ENCODE measurements around the gene LRP5.
"Not testable (repeated sequence)": the region's sequence is repeated elsewhere in the genome, so short reads cannot be mapped to it uniquely, and the experiment has no call there.

The LRP5 gene

DNA sequence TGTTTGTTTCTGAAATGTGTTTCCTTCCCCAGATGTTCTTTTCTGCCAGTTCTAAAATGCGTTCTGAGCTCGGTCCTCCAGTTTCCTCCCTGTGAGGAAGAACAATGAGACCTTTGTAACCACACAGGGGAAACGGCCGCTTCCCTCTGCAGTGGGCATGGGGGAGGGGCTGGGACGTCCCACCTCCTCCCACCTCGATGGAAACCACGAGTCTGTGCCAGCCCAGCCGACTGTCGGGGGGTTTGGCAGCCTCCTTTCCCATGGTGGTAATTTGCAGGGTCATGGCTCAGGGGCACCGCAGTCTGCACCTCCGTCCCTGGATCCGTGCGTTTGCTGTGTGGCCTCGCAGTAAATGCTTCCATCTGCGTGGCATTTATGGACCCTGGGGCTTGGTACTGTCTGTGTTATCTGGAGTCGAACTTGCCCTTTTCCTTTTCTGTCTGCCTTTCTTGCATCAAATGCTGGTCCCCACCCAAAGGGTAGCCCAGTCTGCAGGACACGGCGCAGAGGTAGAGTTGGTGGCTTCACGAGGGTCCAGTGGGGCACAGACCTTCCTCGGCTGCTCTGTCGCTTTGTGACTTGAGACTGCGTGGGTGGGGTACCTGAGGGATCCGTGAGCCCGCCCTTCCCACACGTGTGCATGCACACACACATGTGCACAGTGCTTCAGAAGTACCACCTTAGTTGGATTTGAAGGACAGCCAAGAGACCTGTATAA, 16.1 kb downstream of the LRP5 start:
- FAIRE-seq: peak; percentile 53
- peak; percentile 87 for DNase-seq (ENCODE audit: low spot score)

DNA sequence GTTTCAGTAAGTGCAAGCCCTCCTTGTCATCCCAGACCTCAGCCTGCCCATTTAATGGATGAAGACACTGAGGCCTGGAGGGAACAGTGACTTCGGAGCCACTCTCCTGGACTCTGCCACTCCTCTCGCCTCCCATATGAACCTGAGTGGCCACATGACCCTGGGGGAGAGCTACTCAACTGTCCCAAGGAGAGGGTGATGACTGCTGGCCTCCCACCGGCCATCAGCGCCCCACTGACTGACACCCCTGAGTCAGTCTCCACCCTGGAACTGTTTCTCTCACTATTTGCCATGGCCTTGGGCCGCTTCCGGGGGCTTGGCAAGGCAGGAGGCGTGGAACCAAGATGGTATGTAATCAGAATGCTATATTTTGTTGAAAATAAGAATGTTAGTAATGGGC, 17.1 kb downstream of the LRP5 start:
- DNase-seq (ENCODE audit: low spot score) (no peak), FAIRE-seq (no peak)

DNA sequence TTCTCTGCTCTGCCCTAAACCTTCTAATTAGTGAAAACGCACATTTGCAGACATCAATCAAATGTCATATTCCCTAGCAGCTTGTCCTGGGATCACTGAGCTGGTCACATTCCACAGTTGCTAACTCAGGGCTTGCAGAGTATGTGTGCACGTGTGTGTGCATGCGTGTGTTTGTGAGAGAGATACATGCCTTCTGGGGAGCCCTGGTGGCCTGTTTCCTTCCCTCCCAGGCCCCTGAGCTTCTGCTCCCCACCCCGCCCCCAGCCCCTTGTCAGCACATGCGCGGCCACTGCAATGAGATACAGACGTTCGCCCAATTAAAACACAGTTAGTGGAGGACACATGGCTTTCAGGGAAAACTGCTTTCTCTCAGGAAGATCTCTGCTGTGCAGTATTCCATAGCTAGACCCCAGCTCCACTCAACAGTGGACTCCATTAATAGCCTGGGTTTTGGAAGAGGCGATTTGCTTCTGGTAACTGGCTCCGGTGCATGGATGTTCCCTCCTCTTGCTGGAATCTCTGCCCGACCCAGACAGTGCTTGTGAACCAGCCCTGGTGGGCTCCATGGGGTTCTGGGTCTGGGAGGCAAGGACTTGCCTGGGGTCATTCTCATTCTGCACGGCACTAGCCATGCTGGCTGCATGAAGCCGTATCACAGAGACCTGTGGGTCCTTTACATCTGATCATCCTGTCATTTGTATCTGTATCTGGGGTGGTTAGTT, 17.7 kb downstream of the LRP5 start:
- FAIRE-seq: no peak
- DNase-seq (ENCODE audit: low spot score): no peak

DNA sequence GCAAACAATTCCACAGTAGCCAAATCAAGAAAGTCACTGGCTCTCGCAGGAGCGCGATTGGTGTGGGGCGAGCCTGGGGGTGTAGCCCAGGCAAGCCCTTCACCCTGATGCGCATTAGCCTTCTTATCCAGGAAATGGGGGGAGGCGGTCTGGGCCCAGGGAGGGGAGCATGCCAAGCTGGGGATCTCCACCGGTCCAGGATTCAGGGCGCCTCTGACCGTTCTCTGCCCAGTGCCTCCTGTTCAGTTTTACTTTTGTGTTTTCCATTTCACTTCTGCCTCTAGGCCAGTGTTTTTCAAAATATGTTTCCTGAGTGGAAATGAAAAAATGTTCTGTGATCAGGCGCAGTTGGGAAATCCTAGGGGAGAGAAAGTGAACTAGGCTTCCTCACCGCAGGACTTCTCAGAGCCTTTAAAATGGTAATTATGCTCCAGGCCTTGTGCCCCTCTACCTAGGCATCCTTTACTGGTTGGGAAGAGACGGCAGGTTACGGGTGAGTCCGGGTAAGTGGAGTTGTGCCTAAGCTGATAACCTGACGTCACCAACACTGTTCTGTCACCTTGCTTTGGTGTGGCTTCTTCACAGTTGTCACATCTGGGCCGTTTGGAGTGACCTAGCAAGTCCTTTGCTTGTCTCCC, 18.4 kb downstream of the LRP5 start:
- DNase-seq (ENCODE audit: low spot score) (no peak), FAIRE-seq (no peak)

DNA sequence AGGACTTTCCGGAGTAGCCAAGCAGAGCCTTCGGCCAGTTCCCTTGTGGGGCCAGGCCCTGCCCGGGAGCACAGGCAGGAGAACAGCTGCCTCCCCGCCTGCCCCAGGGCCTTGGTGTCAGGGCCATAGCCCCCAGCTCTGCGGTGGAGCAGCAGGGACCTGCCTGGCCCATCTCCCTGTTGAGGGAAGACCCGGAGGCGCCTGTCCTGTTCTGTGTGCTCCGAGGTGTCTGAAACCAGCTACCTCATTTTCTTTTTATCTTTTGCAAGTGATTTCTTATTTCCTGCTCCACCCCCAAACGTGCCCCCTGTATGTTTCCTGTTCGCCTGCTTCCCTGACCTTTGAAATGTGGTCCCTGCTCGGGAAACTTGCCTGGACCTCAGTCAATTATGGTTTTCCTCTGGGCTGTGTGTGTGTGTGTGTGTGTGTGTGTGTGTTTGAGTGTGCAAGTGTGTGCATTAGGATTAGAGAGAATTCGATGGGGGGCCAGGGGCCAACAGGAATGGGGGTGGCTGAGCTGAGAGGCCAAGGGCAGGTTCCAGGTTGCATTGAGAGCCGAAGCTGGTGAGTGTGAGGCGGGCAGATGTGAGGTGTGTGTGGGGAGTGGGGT, 19.1 kb downstream of the LRP5 start:
- no peak for FAIRE-seq

DNA sequence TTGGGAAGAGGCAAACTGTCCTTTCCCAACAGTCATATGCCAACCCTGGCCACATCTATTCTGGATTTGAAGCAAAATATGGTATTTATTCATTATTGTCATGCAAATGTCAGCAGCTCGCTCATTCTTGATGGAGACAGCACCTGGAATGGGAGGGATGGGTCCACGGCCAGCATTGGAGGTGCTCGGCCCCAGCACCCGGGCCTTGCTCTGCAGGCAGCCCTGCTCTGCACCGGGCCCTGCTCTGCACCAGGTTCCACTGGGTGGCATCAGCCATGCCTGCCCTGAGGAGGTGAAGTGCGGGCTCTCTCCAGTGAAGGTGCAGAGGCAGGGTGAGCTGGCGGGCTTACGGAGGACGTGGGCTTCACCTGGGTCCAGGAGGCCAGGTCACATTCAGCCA, 19.8 kb downstream of the LRP5 start:
- DNase-seq (ENCODE audit: low spot score) (no peak), FAIRE-seq (no peak)

More for the DNA sequence above, 19.1 kb downstream of the LRP5 start:
- no peak for DNase-seq (ENCODE audit: low spot score)

DNA sequence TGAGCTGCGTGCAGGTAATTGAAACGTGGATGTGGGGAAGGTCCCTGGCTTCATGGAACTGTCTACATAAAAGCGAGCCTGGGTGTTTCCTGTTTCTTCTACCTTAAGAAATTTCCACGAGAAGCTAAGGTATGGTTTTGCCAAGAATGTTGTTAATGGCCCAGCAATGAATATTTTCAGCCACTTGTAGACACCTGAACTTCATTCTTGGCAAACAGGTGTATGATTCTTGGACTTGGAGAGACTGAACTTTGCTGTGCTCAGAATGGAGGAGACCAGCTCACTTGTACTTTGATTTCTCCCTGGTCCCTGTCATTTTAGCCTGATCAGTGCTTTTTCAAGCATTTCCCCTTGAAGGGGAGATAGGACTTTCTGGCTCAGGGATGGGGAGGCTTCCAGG, 20.8 kb downstream of the LRP5 start:
- FAIRE-seq: no peak
- no peak for DNase-seq (ENCODE audit: low spot score)

DNA sequence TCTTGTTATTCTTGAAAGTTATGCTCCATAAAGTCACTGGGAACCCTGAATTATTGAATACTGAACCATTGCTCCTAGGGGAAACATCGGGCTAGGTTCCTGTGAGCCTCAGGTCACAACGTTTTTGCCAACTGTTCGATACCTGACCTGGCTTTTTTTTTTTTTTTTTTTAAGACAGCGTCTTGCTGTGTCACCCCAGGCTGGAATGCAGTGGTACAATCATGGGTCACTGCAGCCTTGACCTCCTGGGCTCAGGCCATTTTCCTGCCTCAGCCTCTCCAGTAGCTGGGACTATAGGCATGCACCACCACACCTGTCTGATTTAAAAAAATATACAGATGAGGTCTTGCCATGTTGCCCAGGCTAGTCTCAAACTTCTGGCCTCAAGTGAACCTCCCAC, 22.5 kb downstream of the LRP5 start:
- no peak for FAIRE-seq
- no peak for DNase-seq (ENCODE audit: low spot score)

DNA sequence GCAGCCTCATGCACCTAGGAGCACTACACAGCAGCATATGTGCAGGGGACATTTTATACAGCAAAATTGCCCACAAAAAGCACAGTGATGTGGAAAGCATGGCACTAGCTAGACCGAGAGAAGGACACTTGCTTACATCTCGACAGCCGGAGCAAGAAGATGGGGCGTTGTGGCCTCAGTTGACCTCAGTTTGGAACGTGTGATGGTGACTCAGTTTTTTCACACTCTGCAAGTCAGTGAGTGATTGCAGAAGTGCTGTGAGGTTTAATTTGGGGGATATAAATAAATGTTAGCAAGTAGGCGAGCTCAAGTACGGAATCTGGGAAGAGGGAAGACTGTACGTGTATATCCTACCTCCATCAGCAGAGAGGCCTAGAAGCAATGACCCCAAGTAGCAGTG, 23.3 kb downstream of the LRP5 start:
- DNase-seq (ENCODE audit: low spot score) (no peak), FAIRE-seq (no peak)

DNA sequence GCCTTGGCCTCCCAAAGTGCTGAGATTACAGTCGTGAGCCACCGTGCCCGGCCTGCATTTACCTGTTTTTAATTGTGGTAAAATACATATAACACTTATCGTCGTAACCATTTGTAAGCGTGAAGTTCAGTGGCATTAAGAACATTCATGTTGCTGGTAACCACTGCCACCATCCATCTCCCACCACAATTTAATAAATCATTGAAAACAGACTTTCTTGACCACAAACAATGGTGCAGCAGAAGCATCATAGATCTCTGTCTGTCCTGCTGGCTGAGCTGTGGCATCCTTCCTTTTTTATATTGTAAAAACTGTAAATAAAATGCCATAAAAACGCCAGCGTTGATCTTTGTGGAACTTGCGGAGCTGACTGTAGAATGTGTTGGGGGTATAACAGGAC, 24.3 kb downstream of the LRP5 start:
- FAIRE-seq: no peak
- no peak for DNase-seq (ENCODE audit: low spot score)

DNA sequence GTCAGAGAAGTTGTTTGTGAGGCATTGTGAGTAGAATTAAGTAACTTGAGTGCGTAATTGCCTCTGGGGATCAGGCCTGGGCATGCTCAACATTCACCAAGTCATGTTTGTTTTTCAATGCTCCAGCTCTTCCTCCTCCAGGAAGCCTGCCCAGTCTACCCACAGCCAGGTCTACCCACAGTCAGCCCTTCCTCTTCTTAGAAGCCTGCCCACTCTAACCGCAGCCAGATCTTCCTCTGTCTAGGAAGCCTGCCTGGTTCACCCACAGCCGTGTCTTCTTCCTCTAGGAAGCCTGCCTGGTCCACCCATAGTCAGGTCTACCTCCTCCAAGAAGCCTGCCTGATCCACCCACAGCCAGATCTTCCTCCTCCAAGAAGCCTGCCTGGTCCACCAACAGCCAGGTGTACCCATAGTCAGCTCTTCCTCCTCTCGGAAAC, 25.0 kb downstream of the LRP5 start:
- DNase-seq (ENCODE audit: low spot score) (no peak), FAIRE-seq (no peak)

DNA sequence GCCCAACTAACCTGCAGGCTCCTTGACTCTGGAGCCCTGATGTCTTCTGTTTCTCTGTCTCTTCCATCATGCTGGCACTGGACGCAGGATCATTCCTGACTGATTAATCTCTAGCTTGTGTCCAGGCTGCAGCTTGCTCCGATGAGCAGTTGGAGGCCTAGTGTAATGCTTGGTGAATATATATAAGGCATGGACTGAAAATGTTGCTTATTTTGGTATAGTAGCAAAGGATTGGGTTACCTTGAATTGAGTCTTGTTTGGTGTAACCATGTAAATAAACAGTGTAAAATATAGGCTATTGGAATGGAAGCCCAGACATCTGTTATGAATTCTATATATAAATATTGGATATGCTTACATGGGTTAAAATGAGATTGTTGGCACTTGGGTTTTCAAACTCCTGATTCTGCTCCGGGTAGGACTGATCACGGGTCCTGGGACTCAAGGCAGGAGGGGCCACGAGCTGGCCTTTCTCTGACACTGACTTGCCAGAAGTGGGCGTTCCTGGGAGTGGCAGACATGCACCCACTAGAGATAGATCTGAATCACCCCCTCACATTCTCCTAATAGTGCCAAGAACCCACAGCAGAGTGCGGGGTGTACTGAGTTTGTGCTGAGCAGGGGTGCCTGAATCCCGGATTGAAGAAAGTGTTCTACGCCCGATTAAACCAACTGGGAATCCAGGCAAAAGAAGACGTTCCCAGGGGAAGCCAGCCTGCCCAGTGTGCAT, 25.8 kb downstream of the LRP5 start:
- no peak for FAIRE-seq
- no peak for DNase-seq (ENCODE audit: low spot score)

DNA sequence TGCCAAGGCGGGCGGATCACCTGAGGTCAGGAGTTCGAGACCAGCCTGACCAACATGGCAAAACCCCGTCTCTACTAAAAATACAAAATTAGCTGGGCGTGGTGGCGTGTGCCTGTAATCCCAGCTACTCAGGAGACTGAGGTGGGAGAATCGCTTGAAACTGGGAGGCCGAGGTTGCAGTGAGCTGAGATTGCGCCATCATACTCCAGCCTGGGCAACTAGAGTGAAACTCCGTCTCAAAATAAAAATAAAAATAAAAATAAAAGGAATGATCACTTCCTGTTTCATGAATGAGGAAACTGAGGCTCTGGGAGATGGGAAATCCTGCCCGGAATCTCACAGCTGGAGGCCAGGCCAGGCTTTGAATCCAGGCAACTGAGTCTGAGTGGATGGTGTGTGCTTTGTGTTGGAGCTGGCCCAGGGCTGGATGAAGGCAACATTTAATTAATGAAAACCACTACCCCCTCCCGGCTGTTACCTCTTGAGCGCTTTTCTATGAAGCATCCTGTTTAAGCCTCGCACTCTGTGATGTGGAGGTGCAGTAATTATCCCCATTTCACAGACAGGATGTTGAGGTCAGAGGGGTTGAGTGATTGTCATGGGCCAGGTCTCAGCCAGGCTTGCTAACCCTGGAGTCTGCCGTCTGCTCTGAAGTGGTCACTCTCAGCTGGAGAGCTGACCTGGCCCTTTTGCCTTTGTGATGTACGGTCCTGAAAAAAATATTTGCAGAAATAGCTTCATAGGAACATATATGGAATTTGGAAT, 27.8 kb downstream of the LRP5 start:
- FAIRE-seq (no peak), DNase-seq (ENCODE audit: low spot score) (no peak)

DNA sequence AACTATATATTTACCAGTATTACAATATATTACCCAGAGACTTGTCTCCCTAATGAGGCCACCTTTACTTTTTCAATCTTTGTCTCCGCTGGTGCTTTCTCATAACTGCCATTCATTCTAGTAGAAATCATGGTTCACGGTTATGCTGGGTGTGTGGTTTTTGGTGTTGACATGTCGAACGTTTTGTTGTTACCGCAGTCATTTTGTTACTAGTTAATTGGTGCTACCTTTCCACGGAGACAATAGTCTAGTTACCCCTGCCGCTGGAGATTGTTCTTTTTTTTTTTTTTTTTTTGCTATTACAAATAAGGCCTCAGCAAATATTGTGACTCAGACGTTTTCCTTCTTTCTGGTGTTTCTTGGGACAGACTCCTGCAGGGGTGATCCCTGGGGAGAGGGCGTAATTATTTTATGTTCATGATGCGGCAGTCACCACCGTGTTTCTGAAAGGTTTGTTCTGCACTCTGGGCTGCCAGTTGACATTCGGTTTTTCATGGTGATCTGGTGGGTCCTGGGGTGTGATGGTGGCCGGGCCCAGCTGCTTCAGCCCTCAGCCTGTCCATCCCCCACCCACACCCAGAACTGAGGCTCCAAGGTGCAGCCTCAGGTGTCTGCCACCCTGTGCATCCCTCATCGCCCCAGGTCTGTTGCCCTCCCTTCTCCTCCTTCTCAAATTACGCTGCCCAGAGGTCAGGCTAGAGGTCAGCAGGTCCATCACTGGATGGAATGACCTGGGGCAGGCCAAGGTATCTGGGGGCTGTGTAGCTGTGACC, 28.6 kb downstream of the LRP5 start:
- FAIRE-seq: no peak
- DNase-seq (ENCODE audit: low spot score): no peak

DNA sequence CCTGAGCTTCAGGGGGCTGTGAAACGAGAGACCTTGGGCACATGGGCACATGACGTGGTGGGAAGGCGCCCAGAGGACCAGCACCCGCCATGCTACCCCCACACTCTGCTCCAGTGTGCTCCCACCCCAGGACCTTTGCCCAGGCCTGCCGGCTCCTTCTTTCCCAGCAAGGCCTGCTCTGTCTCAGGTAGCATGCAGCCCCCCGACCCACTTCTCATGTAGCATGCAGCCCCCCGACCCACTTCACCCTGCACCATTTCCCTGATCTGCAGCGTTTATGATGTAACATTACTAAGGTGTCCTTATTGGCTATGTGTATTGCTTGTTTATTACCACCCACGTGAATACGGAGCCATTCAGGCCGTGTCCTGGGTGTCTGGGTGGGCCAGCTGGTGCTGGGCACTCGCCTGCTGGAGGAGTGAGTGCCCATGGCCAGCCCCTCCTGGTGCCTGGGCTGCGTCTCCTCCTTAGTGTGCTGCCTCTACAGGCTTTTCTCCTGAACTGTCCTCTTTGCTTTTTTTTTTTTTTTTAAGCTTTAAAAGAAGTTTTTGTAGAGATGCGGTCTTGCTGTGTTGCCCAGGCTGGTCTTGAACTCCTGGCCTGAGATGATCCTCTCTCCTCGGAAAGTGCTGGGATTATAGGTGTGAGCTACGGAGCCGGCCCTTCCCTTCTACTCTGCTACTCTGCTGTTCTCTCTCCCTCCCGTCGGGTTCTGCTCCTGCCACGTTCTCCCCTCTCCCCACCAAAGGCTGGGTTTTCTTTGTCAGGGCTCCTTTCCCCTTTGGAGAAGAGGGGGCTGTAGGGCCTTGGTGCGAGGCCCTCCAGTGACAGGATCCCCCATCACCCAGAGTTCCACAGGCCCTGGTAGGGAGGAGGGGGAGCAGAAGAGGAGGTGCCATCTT, 29.4 kb downstream of the LRP5 start:
- DNase-seq (ENCODE audit: low spot score) (no peak), FAIRE-seq (no peak)

DNA sequence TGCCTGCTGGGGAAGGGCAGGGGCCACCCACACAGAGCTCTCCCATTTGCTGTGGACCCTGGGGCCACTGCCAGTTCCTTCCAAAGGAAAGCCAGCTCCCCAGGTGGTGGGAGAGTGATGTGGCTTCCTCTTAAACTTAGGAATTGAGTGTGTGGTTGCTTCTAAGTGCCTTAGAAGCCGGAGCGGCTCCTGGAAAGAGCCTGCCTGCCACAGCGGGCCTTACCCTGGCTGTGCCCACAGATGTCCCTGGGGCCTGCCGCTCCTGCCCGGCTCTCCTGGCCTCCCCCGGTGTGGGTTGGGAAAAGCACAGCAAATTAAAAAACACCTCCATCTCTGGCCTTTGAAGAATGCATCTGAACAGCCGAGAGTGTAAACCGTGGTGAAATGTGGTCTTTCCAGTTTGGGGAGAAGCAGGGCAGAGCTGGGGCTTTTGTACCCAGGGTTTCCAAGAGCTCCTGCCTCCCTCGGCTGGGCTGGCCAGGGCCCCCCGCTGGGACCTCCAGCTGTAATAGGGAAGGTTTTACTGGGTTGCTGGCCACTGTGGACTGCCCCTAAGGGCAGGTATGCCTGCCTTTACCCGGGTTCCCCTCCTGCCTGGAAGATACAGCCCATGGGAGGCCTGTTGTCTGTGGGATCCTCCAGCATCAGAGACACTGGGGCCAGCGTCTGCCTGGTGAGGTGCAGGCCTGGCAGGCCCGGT, 30.2 kb downstream of the LRP5 start:
- no peak for DNase-seq (ENCODE audit: low spot score)
- FAIRE-seq: no peak

DNA sequence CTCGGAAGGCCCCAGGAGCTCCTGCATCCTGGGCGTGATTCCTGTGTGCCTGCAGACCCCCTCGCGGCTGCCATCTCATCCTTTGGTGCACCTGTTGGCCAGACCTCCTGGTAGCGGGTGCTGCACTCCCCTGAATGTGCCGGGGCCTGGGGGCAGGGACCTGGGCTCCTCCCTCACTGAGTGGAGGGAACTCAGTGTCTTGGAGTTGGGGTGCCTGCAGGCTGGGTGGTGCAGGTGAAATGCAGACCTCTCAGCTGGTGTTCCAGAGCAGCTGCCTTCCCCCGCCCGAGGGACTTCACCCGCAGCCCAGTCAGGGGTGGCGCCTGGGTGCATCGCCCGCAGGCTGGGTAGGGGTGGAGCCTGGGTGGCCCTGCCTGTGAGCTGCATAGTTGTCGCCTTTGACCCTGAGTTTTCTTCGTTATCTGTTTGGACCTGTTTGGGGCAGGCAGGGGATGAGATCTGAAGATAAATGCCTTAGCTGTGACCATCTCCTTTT, 31.4 kb downstream of the LRP5 start:
- no peak for DNase-seq (ENCODE audit: low spot score)
- FAIRE-seq: no peak

DNA sequence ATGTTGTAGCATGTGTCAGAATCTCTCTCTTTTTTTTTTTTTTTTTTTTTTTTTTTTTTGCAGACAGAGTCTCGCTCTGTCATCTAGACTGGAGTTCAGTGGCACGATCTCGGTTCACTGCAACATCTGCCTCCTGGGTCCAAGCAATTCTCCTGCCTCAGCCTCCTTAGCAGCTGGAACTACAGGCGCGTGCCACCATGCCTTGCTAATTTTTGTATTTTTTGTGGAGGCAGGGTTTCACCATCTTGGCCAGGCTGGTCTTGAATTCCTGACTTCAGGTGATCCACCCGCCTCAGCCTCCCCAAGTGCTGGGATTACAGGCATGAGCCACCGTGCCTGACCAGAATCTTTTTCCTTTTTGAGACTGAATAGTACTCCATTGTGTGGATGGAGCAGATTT, 32.4 kb downstream of the LRP5 start:
- not testable (repeated sequence) for FAIRE-seq; DNase-seq (ENCODE audit: low spot score)
